WERI-Rb-1 (cell line): ENCODE measurements around the gene ZNF23.

Source experiments
- DNase-seq: peaks from one replicate; pipeline ENCODE4 v3.0.0-alpha.2; 2020
- H3K27ac ChIP-seq: fragments of 250-450 bp; sonication (Bioruptor Pico); 2 replicates; pipeline ENCODE4 v1.5.1; 2020; ENCODE audit warnings: mild to moderate bottlenecking, moderate library complexity
- H3K27me3 ChIP-seq: fragments of 250-450 bp; sonication (Bioruptor Pico); 2 replicates; pipeline ENCODE4 v1.5.1; 2021; ENCODE audit warnings: mild to moderate bottlenecking, low read depth, moderate library complexity; ENCODE audit not compliant: insufficient read depth, severe bottlenecking
- H3K36me3 ChIP-seq: fragments of 250-450 bp; sonication (Bioruptor Pico); 2 replicates; pipeline ENCODE4 v1.5.1; 2020; ENCODE audit warnings: mild to moderate bottlenecking, moderate library complexity
- H3K4me3 ChIP-seq: 2 replicates; pipeline ENCODE4 v1.5.1; 2011; ENCODE audit warnings: low read depth, mild to moderate bottlenecking, control low read depth, low read length
- H3K9me3 ChIP-seq: fragments of 250-450 bp; sonication (Bioruptor Pico); 2 replicates; pipeline ENCODE4 v1.5.1; 2021; ENCODE audit warnings: mild to moderate bottlenecking, moderate library complexity; ENCODE audit not compliant: severe bottlenecking
- CTCF ChIP-seq: IDR thresholded peaks from 2 replicates; pipeline ENCODE4 v1.5.1; 2011; ENCODE audit warnings: low read depth, mild to moderate bottlenecking, control low read depth, inconsistent platforms, low read length

ZNF23 gene

DNA sequence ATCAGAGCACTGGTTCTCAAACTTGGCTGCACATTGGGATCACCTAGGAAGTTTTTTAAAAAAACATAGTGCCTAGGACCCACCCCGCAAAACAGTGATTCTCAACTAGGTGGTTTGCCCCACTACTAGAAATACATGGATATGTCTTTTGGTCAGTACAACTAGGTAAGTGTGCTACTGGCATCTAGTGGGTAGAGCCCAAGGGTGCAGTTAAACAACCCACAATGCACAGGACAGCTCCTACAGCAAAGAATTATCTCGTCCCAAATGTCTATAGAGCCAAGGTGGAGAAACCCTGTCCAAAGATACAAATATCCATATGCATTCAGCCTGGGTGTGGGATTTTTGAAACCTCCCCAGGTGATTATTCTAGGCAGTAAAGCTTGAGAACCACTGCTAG lies 38.9 kb upstream of the ZNF23 start:
- no peaks in the 10 kb centered on the region for H3K36me3 ChIP-seq
- no peak for DNase-seq
- TF ChIP-seq CTCF = no peak
- H3K27me3 ChIP-seq = no peaks in the 10 kb centered on the region
- H3K4me3 ChIP-seq = no peak overlapping the region
- H3K9me3 ChIP-seq = peaks cover 5% of the 10 kb centered on the region
- H3K27ac ChIP-seq = no peak overlapping the region

- H3K27ac ChIP-seq = peak overlapping the region; percentile 16; the same call in 1 of the 2 replicates
- peaks cover 5% of the 10 kb centered on the region for H3K9me3 ChIP-seq
- peak; percentile 59 for TF ChIP-seq CTCF
- DNase-seq = peak; percentile 47
- H3K36me3 ChIP-seq = no peaks in the 10 kb centered on the region
- no peaks in the 10 kb centered on the region for H3K27me3 ChIP-seq
- no peak overlapping the region for H3K4me3 ChIP-seq
Observed at GRCh38 chr16:71499775-71500364, 37.8 kb upstream of the ZNF23 start.

GRCh38 chr16:71498031-71498430 lies 36.0 kb upstream of the ZNF23 start:
- Histone ChIP-seq H3K27ac (no peak overlapping the region), H3K36me3 (no peaks in the 10 kb centered on the region), H3K4me3 (no peak overlapping the region), H3K9me3 (peaks cover 5% of the 10 kb centered on the region), H3K27me3 (no peaks in the 10 kb centered on the region)
- no peak for TF ChIP-seq CTCF
- DNase-seq = no peak

DNA sequence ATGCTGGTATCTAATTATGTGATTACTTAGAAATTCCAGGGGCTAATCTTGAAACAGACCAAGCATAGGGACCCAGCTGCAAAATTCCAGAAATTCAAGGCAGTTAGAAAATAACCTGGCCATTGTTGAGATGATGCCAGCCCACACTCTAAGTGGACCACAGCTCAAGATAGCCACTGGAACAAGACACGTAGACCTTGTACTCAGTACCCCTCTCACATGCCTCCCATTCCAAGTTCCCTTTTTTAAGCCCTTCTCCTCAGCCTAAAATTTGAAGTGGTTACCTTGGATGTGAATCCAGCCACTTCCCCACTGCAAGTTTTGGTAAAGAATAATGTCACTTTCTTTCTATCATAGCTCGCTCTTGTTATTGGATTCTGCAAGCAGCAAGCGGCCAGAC lies 31.2 kb upstream of the ZNF23 start:
- peaks cover 4% of the 10 kb centered on the region for H3K9me3 ChIP-seq
- no peaks in the 10 kb centered on the region for H3K36me3 ChIP-seq
- no peak for TF ChIP-seq CTCF
- DNase-seq = no peak
- no peak overlapping the region for H3K27ac ChIP-seq
- H3K4me3 ChIP-seq = no peak overlapping the region
- no peaks in the 10 kb centered on the region for H3K27me3 ChIP-seq

- no peak for DNase-seq
- Histone ChIP-seq H3K27me3 (no peaks in the 10 kb centered on the region), H3K27ac (no peak overlapping the region), H3K9me3 (no peaks in the 10 kb centered on the region), H3K4me3 (no peak overlapping the region), H3K36me3 (no peaks in the 10 kb centered on the region)
- no peak for TF ChIP-seq CTCF
Observed at GRCh38 chr16:71492786-71493185, 30.7 kb upstream of the ZNF23 start.

DNA sequence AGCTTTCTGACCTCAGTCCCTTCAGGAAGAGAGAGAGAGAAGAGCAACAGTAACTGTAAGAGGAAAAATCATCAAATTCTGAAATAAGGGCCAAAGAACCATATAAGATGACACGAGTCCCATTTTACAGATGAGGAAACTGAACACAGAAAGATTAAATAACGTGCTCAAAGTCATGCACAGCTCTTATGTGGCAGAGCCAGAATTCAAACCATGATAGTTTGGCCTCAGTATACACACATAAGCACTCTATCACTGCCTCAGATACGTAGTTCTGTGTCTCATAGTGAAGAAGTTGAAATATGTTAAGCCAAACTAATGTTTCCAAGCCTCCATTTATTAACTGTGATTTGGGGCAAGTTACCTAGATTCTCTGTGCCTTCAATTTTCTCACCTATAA lies 29.0 kb upstream of the ZNF23 start:
- no peak overlapping the region for H3K27ac ChIP-seq

More for the DNA sequence above, 29.0 kb upstream of the ZNF23 start:
- Histone ChIP-seq H3K27me3 (no peaks in the 10 kb centered on the region), H3K9me3 (no peaks in the 10 kb centered on the region), H3K4me3 (no peak overlapping the region), H3K36me3 (no peaks in the 10 kb centered on the region)
- TF ChIP-seq CTCF = no peak
- DNase-seq = no peak
